ENCODE measurements around the gene TBC1D22A. TPM values are rescaled to one million over a fixed set of nuclear protein-coding genes. Genes with fewer than 3 reads are reported as not detected.

The TBC1D22A gene
- total RNA-seq, 2 experiments from 2014 or later, result 47.2 to 49.1 TPM

- Mint-ChIP-seq H3K27me3 (no peaks in the 10 kb centered on the region), H3K4me1 (peaks cover 7% of the 10 kb centered on the region), H3K4me3 (no peak overlapping the region), H3K9me3 (peaks cover 5% of the 10 kb centered on the region), H3K27ac (no peak overlapping the region), H3K36me3 (peaks cover 15% of the 10 kb centered on the region)
- ATAC-seq (ENCODE audit: low read depth) (no peak), DNase-seq (peak; percentile 8)
- POLR2A ChIA-PET, result no interaction called here
Measured at GRCh38 chr22:47014636-47015345, 252.3 kb downstream of the TBC1D22A start.

GRCh38 chr22:47015589-47016178, 253.2 kb downstream of the TBC1D22A start:
- ATAC-seq (ENCODE audit: low read depth) (no peak), DNase-seq (peak; percentile 8)
- H3K27me3 Mint-ChIP-seq, result no peaks in the 10 kb centered on the region
- peaks cover 7% of the 10 kb centered on the region for H3K4me1 Mint-ChIP-seq
- no peak overlapping the region for H3K4me3 Mint-ChIP-seq
- POLR2A ChIA-PET, result no interaction called here
- no peak overlapping the region for H3K27ac Mint-ChIP-seq
- H3K36me3 Mint-ChIP-seq, result peaks cover 23% of the 10 kb centered on the region
- peaks cover 13% of the 10 kb centered on the region for H3K9me3 Mint-ChIP-seq

DNA sequence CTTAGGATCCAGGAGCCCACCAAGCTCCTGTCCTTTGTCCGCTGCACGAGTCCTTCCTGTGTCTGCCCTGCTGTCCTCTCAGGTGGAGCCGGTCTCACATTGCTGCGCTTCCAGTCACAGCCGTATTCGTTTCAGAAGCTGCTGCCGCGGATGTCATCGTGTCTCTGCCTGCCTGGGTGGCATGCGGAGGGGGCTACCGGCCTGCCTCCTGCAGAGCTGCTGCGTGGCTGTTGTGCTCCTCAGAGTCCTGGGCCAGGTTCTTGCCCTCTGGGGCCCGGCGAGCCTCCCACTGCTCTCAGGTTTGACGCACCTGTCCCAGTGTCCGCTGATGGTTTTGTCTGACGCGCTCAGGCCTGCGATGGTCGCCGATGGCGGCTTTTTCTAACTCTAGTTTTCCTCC, 254.2 kb downstream of the TBC1D22A start:
- Mint-ChIP-seq H3K4me1 (peaks cover 7% of the 10 kb centered on the region), H3K9me3 (peaks cover 13% of the 10 kb centered on the region), H3K27ac (no peak overlapping the region), H3K36me3 (peaks cover 25% of the 10 kb centered on the region), H3K4me3 (no peak overlapping the region), H3K27me3 (no peaks in the 10 kb centered on the region)
- ATAC-seq (ENCODE audit: low read depth) (no peak), DNase-seq (peak; percentile 15)
- POLR2A ChIA-PET, result no interaction called here

DNA sequence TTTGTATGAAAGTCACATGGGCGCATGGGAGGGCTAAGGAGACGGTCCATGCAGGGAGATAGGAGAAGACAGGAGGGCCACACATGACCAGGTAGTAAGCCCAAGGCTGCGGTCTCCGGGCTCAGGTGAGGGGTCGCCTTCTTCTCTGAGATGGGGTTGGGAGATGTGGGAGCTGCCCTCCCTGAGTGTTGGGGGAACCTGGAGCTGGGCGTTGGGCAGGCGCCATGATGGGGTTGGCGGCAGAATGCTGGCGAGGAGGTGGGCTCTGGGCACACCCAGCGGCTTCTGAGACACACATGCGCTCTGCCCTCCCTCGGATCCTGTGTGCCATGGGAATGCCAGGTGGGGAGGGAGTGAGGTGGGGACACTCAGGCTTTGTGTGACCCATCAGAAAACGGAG, 254.8 kb downstream of the TBC1D22A start:
- H3K4me3 Mint-ChIP-seq, result no peak overlapping the region
- POLR2A ChIA-PET, result no interaction called here
- DNase-seq (peak; percentile 15), ATAC-seq (ENCODE audit: low read depth) (no peak)
- H3K4me1 Mint-ChIP-seq, result peaks cover 7% of the 10 kb centered on the region
- H3K27ac Mint-ChIP-seq, result no peak overlapping the region
- no peaks in the 10 kb centered on the region for H3K27me3 Mint-ChIP-seq
- H3K36me3 Mint-ChIP-seq, result peaks cover 25% of the 10 kb centered on the region
- H3K9me3 Mint-ChIP-seq, result peaks cover 13% of the 10 kb centered on the region

GRCh38 chr22:47018010-47018910, 255.8 kb downstream of the TBC1D22A start:
- H3K4me3 Mint-ChIP-seq, result no peak overlapping the region
- no peaks in the 10 kb centered on the region for H3K4me1 Mint-ChIP-seq
- peaks cover 13% of the 10 kb centered on the region for H3K9me3 Mint-ChIP-seq
- peaks cover 31% of the 10 kb centered on the region for H3K36me3 Mint-ChIP-seq
- no peak for ATAC-seq (ENCODE audit: low read depth)
- no peaks in the 10 kb centered on the region for H3K27me3 Mint-ChIP-seq
- no peak overlapping the region for H3K27ac Mint-ChIP-seq
- peak; percentile 10 for DNase-seq
- POLR2A ChIA-PET, result no interaction called here

- Mint-ChIP-seq H3K9me3 (peaks cover 13% of the 10 kb centered on the region), H3K27me3 (no peaks in the 10 kb centered on the region), H3K4me1 (no peaks in the 10 kb centered on the region), H3K27ac (no peak overlapping the region), H3K36me3 (peaks cover 34% of the 10 kb centered on the region), H3K4me3 (no peak overlapping the region)
- POLR2A ChIA-PET, result no interaction called here
- ATAC-seq (ENCODE audit: low read depth) (no peak), DNase-seq (peak; percentile 15)
Measured at GRCh38 chr22:47019012-47019790, 256.8 kb downstream of the TBC1D22A start.

DNA sequence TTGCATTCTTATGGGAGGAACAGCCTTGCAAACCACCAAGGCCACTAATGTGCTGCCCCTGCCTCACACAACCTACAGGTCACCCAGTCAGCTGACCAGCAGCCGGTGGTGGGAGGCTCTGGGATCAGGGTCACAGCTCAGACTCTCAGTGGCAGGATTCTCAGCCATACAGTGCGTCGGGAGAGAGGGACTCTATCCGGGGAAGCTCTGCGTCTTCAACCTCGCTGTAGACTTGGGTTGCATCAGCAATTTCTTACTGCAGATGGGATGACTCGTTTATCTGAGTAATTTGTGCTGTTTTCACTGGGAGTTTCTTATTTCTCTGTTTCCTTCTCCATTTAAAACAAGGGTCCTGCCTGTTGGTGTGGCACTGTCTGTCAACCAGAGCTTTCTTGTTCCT, 257.7 kb downstream of the TBC1D22A start:
- H3K36me3 Mint-ChIP-seq, result peaks cover 34% of the 10 kb centered on the region
- H3K4me1 Mint-ChIP-seq, result no peaks in the 10 kb centered on the region
- peak; percentile 12 for DNase-seq
- H3K27me3 Mint-ChIP-seq, result no peaks in the 10 kb centered on the region
- peaks cover 13% of the 10 kb centered on the region for H3K9me3 Mint-ChIP-seq
- no peak for ATAC-seq (ENCODE audit: low read depth)
- H3K4me3 Mint-ChIP-seq, result no peak overlapping the region
- POLR2A ChIA-PET, result no interaction called here
- no peak overlapping the region for H3K27ac Mint-ChIP-seq

- DNase-seq, result no peak
- Mint-ChIP-seq H3K36me3 (peaks cover 34% of the 10 kb centered on the region), H3K4me1 (no peaks in the 10 kb centered on the region), H3K4me3 (no peak overlapping the region), H3K27ac (no peak overlapping the region), H3K9me3 (peaks cover 13% of the 10 kb centered on the region), H3K27me3 (no peaks in the 10 kb centered on the region)
- no peak for ATAC-seq (ENCODE audit: low read depth)
- POLR2A ChIA-PET, result no interaction called here
Measured at GRCh38 chr22:47021371-47022074, 259.1 kb downstream of the TBC1D22A start.

- H3K36me3 Mint-ChIP-seq, result peaks cover 32% of the 10 kb centered on the region
- no peak overlapping the region for H3K27ac Mint-ChIP-seq
- no peak overlapping the region for H3K4me3 Mint-ChIP-seq
- no peak for ATAC-seq (ENCODE audit: low read depth)
- DNase-seq, result no peak
- H3K4me1 Mint-ChIP-seq, result no peaks in the 10 kb centered on the region
- no peaks in the 10 kb centered on the region for H3K27me3 Mint-ChIP-seq
- POLR2A ChIA-PET, result no interaction called here
- peaks cover 13% of the 10 kb centered on the region for H3K9me3 Mint-ChIP-seq
Measured at GRCh38 chr22:47022075-47022473, 259.6 kb downstream of the TBC1D22A start.

DNA sequence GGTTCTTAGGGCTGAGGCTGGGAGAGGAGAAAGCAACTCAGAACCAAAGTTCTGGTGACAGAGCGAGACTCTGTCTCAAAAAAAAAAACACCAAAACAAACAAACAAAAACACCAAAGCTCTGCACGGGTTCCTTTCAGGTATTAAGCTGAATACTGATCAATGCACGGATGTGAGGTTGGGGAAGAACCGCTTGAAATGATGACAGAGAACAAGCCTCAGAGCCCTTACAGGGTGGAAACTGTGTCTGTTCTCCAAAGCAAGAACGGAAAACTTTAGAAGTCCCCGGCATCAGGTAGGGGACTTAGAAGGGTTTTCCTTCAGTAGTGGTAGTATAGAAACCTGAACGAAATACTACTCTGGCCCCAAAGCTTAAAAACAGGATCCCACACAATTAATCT, 260.0 kb downstream of the TBC1D22A start:
- POLR2A ChIA-PET, result no interaction called here
- H3K4me3 Mint-ChIP-seq, result no peak overlapping the region
- H3K27me3 Mint-ChIP-seq, result no peaks in the 10 kb centered on the region
- H3K27ac Mint-ChIP-seq, result no peak overlapping the region
- ATAC-seq (ENCODE audit: low read depth) (no peak), DNase-seq (no peak)
- no peaks in the 10 kb centered on the region for H3K4me1 Mint-ChIP-seq
- H3K36me3 Mint-ChIP-seq, result peaks cover 31% of the 10 kb centered on the region
- H3K9me3 Mint-ChIP-seq, result peaks cover 13% of the 10 kb centered on the region

DNA sequence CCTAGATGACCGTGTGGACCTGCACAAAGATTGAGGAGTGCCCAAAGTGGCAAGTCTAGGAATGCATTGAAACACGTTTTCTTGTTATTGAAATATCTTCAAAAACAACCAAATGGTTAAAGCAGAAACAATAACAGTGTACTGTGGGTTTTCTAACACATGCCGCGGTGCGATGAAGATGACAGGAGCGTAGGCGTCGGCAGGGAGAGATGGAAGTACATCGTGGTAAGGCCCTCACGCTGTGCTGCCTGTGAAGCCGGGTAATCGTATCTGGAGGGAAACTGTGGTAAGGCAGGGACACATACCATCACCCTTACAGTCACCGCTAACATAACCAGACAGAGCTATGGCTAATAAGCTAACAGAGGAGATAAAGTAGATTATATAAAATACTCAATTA, 261.4 kb downstream of the TBC1D22A start:
- H3K27ac Mint-ChIP-seq, result no peak overlapping the region
- H3K9me3 Mint-ChIP-seq, result peaks cover 12% of the 10 kb centered on the region
- ATAC-seq (ENCODE audit: low read depth), result no peak
- no peaks in the 10 kb centered on the region for H3K27me3 Mint-ChIP-seq
- H3K4me1 Mint-ChIP-seq, result no peaks in the 10 kb centered on the region
- no peak for DNase-seq
- POLR2A ChIA-PET, result no interaction called here
- no peak overlapping the region for H3K4me3 Mint-ChIP-seq
- peaks cover 27% of the 10 kb centered on the region for H3K36me3 Mint-ChIP-seq

DNA sequence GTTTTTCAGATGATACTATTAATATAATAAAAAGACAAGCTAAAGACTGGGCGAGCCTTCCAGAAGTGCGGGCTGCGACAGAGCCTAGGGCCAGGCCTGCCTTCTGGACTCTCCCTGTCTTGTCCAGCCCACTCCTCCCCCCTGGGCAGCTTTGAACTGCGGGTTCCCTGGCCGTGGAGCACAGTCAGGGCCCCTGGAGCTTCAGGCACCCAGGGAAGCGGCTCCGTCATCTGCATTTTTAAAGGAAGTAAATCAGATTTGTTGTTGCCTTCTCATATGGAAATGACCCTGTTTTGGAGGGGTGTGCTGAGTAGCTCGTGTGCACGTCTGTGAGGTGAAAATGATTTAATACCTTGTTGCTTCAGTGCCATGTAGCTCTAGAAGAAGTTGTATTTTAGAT, 265.3 kb downstream of the TBC1D22A start:
- peaks cover 8% of the 10 kb centered on the region for H3K36me3 Mint-ChIP-seq
- H3K4me1 Mint-ChIP-seq, result no peaks in the 10 kb centered on the region
- POLR2A ChIA-PET, result no interaction called here
- no peak overlapping the region for H3K4me3 Mint-ChIP-seq
- H3K27ac Mint-ChIP-seq, result no peak overlapping the region
- no peak for DNase-seq
- no peaks in the 10 kb centered on the region for H3K9me3 Mint-ChIP-seq
- ATAC-seq (ENCODE audit: low read depth), result no peak
- no peaks in the 10 kb centered on the region for H3K27me3 Mint-ChIP-seq
